ENCODE data around the gene CEP89.

GRCh38 chr19:32862173-32862572 is 109.6 kb downstream of the CEP89 start:
- TF ChIP-seq RAD21 (IDR thresholded peaks at IDR 0.05; ENCODE audit: low read depth) (no peak), EP300 (IDR thresholded peaks at IDR 0.05; ENCODE audit: borderline replicate concordance) (no peak), MAX (IDR thresholded peaks at IDR 0.05) (no peak), FOXM1 (IDR thresholded peaks at IDR 0.05; ENCODE audit: borderline replicate concordance, low read depth) (no peak), ZBTB7A (IDR thresholded peaks at IDR 0.05; ENCODE audit: low read depth) (no peak)
